GM23338 (cell line): Measurements from ENCODE around the gene SLAIN1. TPM values are rescaled to one million over a fixed set of nuclear protein-coding genes. Genes with fewer than 3 reads are reported as not detected.

Experiments
- ATAC-seq: fragments of 200-7000 bp; cut with Tn5 transposase; 3 replicates; pipeline ENCODE4 v1.9.1; 2020
- DNase-seq: peaks from one replicate; pipeline ENCODE4 v3.0.0-alpha.2; 2015; ENCODE audit warnings: low spot score
- H2AFZ ChIP-seq: fragments of 200-600 bp; sonication (generic); 2 replicates; pipeline ENCODE4 v1.8.0; 2016; ENCODE audit warnings: antibody characterized with exemption, mild to moderate bottlenecking, moderate library complexity
- H3F3A ChIP-seq: fragments of 200-600 bp; sonication (generic); replicated peaks from 2 replicates; pipeline ENCODE4 v1.8.0; 2017; ENCODE audit warnings: antibody characterized with exemption, mixed run types, low read depth
- H3K27ac ChIP-seq: fragments of 200-600 bp; sonication (generic); 2 replicates; pipeline ENCODE4 v1.6.1; 2016; ENCODE audit warnings: low read depth
- H3K27me3 ChIP-seq: fragments of 200-600 bp; sonication (generic); 2 replicates; pipeline ENCODE4 v1.8.0; 2016; ENCODE audit warnings: mild to moderate bottlenecking, mixed run types, moderate library complexity; ENCODE audit not compliant: insufficient read depth
- H3K36me3 ChIP-seq: fragments of 200-600 bp; sonication (generic); 2 replicates; pipeline ENCODE4 v1.8.0; 2016; ENCODE audit warnings: mild to moderate bottlenecking; ENCODE audit not compliant: insufficient read depth
- H3K4me1 ChIP-seq: fragments of 200-600 bp; sonication (generic); 2 replicates; pipeline ENCODE4 v1.8.0; 2016; ENCODE audit warnings: mild to moderate bottlenecking, moderate library complexity; ENCODE audit not compliant: insufficient read depth
- H3K4me2 ChIP-seq: fragments of 200-600 bp; sonication (generic); 2 replicates; pipeline ENCODE4 v1.7.1; 2017; ENCODE audit warnings: mixed run types
- H3K4me3 ChIP-seq: fragments of 200-600 bp; sonication (generic); 2 replicates; pipeline ENCODE4 v1.6.1; 2016; ENCODE audit warnings: mixed run types
- H3K79me2 ChIP-seq: fragments of 200-600 bp; sonication (generic); replicated peaks from 2 replicates; pipeline ENCODE4 v1.8.0; 2017; ENCODE audit warnings: mild to moderate bottlenecking; ENCODE audit not compliant: insufficient read depth
- H3K9me2 ChIP-seq: fragments of 200-600 bp; sonication (generic); 2 replicates; pipeline ENCODE4 v1.8.0; 2017; ENCODE audit not compliant: insufficient read depth
- H4K20me1 ChIP-seq: fragments of 200-600 bp; sonication (generic); replicated peaks from 2 replicates; pipeline ENCODE4 v1.8.0; 2017; ENCODE audit warnings: mild to moderate bottlenecking; ENCODE audit not compliant: insufficient read depth
- H3K27ac Mint-ChIP-seq: 2 replicates; pipeline ENCODE4 v1.8.0; 2020; ENCODE audit warnings: inconsistent platforms, mild to moderate bottlenecking, moderate library complexity, mixed read lengths
- H3K27me3 Mint-ChIP-seq: 3 replicates; pipeline ENCODE4 v1.8.0; 2022; ENCODE audit warnings: low read depth, mild to moderate bottlenecking, moderate library complexity, mixed read lengths, inconsistent platforms; ENCODE audit not compliant: insufficient read depth, poor library complexity
- H3K36me3 Mint-ChIP-seq: 3 replicates; pipeline ENCODE4 v1.8.0; 2021; ENCODE audit warnings: low read depth, mild to moderate bottlenecking, inconsistent platforms, moderate library complexity, mixed read lengths
- H3K4me1 Mint-ChIP-seq: 3 replicates; pipeline ENCODE4 v1.8.0; 2020; ENCODE audit warnings: mild to moderate bottlenecking, inconsistent platforms, mixed read lengths
- H3K4me3 Mint-ChIP-seq: 3 replicates; pipeline ENCODE4 v1.8.0; 2021; ENCODE audit warnings: moderate library complexity, mild to moderate bottlenecking, inconsistent platforms, mixed read lengths
- H3K9me3 Mint-ChIP-seq: 3 replicates; pipeline ENCODE4 v1.8.0; 2020; ENCODE audit warnings: moderate library complexity, mild to moderate bottlenecking, inconsistent platforms, mixed read lengths
- CREB1 ChIP-seq: fragments of 250-450 bp; sonication (Bioruptor Pico); IDR thresholded peaks from 2 replicates; pipeline ENCODE4 v1.5.0; 2020; ENCODE audit warnings: low read depth, mild to moderate bottlenecking, moderate library complexity
- CTCF ChIP-seq, 2 experiments: fragments of 200-600 bp in 1 of 2; sonication (generic) in 1 of 2; conservative IDR thresholded peaks; 2 replicates each; pipeline versions ENCODE4 v1.5.1 to v1.6.1; 2016 to 2017; ENCODE audit warnings: antibody characterized with exemption in 2 of 2, low read depth in 2 of 2, mild to moderate bottlenecking in 2 of 2, moderate library complexity in 1 of 2
- EZH2 ChIP-seq: fragments of 200-600 bp; sonication (generic); IDR thresholded peaks from one replicate; pipeline ENCODE4 v1.8.0; 2017; ENCODE audit warnings: antibody characterized with exemption, mild to moderate bottlenecking, low read depth; ENCODE audit not compliant: unreplicated experiment
- EZH2phosphoT487 ChIP-seq: fragments of 200-600 bp; sonication (generic); IDR thresholded peaks from one replicate; pipeline ENCODE4 v1.8.1; 2018; ENCODE audit warnings: antibody characterized with exemption; ENCODE audit not compliant: unreplicated experiment
- JUNB ChIP-seq: IDR thresholded peaks from one replicate; pipeline ENCODE4 v1.6.1; 2016; ENCODE audit warnings: antibody characterized with exemption; ENCODE audit not compliant: unreplicated experiment
- NANOG ChIP-seq: IDR thresholded peaks from 2 replicates; pipeline ENCODE4 v1.6.1; 2016; ENCODE audit warnings: antibody characterized with exemption, borderline replicate concordance
- POLR2AphosphoS5 ChIP-seq: IDR thresholded peaks from 2 replicates; pipeline ENCODE4 v1.6.1; 2016; ENCODE audit warnings: antibody characterized with exemption, low read depth
- REST ChIP-seq: IDR thresholded peaks from one replicate; pipeline ENCODE4 v1.6.1; 2018; ENCODE audit warnings: antibody characterized with exemption; ENCODE audit not compliant: unreplicated experiment
- STAT1 ChIP-seq: IDR thresholded peaks from one replicate; pipeline ENCODE4 v1.6.1; 2016; ENCODE audit warnings: antibody characterized with exemption; ENCODE audit not compliant: unreplicated experiment
- ZNF114 ChIP-seq: fragments of 250-450 bp; sonication (Bioruptor Pico); IDR thresholded peaks from 2 replicates; pipeline ENCODE4 v1.5.0; 2020; ENCODE audit warnings: mild to moderate bottlenecking, moderate library complexity
- ZNF331 ChIP-seq: fragments of 250-450 bp; sonication (Bioruptor Pico); IDR thresholded peaks from 2 replicates; pipeline ENCODE4 v1.5.0; 2020; ENCODE audit warnings: low read depth, mild to moderate bottlenecking, moderate library complexity
- ZNF462 ChIP-seq: fragments of 250-450 bp; sonication (Bioruptor Pico); IDR thresholded peaks from 2 replicates; pipeline ENCODE4 v1.5.0; 2020; ENCODE audit warnings: mild to moderate bottlenecking, moderate library complexity
- polyA plus RNA-seq: library from polyadenylated mRNA; unstranded; fragments of >200 nt; fragmentation: Nextera tagmentation; extraction: Ambion mirVana; gene quantifications from 2 replicates; pipeline ENCODE4 v1.2.1, GENCODE V29; 2016
- total RNA-seq: library from RNA; depleted of rRNA; stranded (reverse); fragments of >200 nt; shearing (Covaris generic); gene quantifications from 2 replicates; pipeline ENCODE4 v1.2.3, GENCODE V29; 2014
- TF ChIP-seq, protein P1 (sequence below): IDR thresholded peaks from 2 replicates; pipeline ENCODE4 v1.6.1; 2016; ENCODE audit warnings: antibody characterized with exemption

Gene SLAIN1
- total and polyA plus RNA-seq, 2 experiments from 2014 or later: 16.3 to 44.2 TPM

GRCh38 chr13:77719128-77719527, 21.6 kb downstream of the SLAIN1 start:
- Mint-ChIP-seq H3K4me3 (no peak overlapping the region), H3K27ac (no peak overlapping the region), H3K27me3 (no peaks in the 10 kb centered on the region), H3K36me3 (peaks cover 40% of the 10 kb centered on the region), H3K9me3 (peaks cover 1% of the 10 kb centered on the region; the same call in 2 of the 3 replicates), H3K4me1 (peaks cover 37% of the 10 kb centered on the region)
- no peak overlapping the region for H3K4me3 ChIP-seq
- no peak for DNase-seq
- H3K4me1 ChIP-seq: peaks cover 16% of the 10 kb centered on the region
- no peaks in the 10 kb centered on the region for H3K9me2 ChIP-seq
- no peak overlapping the region for H3K4me2 ChIP-seq
- H2AFZ ChIP-seq: no peak overlapping the region
- no peaks in the 10 kb centered on the region for H4K20me1 ChIP-seq
- no peaks in the 10 kb centered on the region for H3F3A ChIP-seq
- TF ChIP-seq NANOG: no peak
- TF ChIP-seq REST: no peak
- TF ChIP-seq EZH2phosphoT487: no peak
- no peak for TF ChIP-seq ZNF331 (CRISPR knock-in tag)
- TF ChIP-seq CTCF (conservative IDR thresholded peaks at IDR 0.05; ENCODE audit: low read depth in 2 of 2): no peak
- TF ChIP-seq POLR2AphosphoS5: no peak
- no peak for TF ChIP-seq ZNF114 (CRISPR knock-in tag)
- no peak for TF ChIP-seq STAT1
- no peak for TF ChIP-seq ZNF462 (CRISPR knock-in tag)
- TF ChIP-seq JUNB: no peak
- no peak for TF ChIP-seq CREB1
- TF ChIP-seq, protein P1, sequence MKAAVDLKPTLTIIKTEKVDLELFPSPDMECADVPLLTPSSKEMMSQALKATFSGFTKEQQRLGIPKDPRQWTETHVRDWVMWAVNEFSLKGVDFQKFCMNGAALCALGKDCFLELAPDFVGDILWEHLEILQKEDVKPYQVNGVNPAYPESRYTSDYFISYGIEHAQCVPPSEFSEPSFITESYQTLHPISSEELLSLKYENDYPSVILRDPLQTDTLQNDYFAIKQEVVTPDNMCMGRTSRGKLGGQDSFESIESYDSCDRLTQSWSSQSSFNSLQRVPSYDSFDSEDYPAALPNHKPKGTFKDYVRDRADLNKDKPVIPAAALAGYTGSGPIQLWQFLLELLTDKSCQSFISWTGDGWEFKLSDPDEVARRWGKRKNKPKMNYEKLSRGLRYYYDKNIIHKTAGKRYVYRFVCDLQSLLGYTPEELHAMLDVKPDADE: no peak
- TF ChIP-seq EZH2: no peak
- H3K79me2 ChIP-seq: peaks cover 53% of the 10 kb centered on the region
- no peak for ATAC-seq
- no peaks in the 10 kb centered on the region for H3K36me3 ChIP-seq
- H3K27me3 ChIP-seq: no peaks in the 10 kb centered on the region
- no peak overlapping the region for H3K27ac ChIP-seq
